Renal pelvis (tissue), 4 donors: ENCODE results near the gene PRELP. TPM values are rescaled to one million over a fixed set of nuclear protein-coding genes. Genes with fewer than 3 reads are reported as not detected.

ENCODE experiments used
- DNase-seq: peaks from one replicate; pipeline ENCODE4 v3.0.0-alpha.2; 2013
- polyA plus RNA-seq, 3 donors: library from polyadenylated mRNA; unstranded; fragments of 120-200 nt; gene quantifications; one replicate each; pipeline ENCODE4 v1.2.1, GENCODE V29; 2013; ENCODE audit not compliant: insufficient read length in 3 of 3

The PRELP gene
- polyA plus RNA-seq, 3 donors: 2.8 to 3.9 (median 3.4) TPM

DNA sequence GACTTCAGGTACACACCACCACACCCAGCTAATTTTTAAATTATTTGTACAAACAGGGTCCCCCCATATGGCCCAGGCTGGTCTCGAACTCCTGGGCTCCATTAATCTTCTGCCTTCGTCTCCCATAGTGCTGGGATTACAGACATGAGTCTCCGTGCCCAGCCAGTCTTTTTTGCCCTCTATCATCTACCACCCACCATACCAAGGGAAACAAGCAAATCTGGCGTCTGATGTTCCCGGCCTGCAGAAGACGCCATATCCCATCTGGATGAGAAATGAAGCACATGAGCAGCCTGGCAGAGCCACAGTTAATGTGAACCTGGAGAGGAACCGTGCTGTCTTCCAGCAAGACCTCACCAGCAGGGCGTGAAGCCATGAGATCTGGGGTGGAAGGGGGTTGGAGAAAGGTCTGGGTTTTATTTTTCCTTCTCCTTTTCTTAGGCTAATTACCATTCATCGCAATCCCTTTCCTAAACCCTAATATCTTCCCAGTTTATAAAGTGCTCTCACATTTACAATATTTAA is 1.8 kb upstream of the PRELP start:
- DNase-seq: no peak

DNA sequence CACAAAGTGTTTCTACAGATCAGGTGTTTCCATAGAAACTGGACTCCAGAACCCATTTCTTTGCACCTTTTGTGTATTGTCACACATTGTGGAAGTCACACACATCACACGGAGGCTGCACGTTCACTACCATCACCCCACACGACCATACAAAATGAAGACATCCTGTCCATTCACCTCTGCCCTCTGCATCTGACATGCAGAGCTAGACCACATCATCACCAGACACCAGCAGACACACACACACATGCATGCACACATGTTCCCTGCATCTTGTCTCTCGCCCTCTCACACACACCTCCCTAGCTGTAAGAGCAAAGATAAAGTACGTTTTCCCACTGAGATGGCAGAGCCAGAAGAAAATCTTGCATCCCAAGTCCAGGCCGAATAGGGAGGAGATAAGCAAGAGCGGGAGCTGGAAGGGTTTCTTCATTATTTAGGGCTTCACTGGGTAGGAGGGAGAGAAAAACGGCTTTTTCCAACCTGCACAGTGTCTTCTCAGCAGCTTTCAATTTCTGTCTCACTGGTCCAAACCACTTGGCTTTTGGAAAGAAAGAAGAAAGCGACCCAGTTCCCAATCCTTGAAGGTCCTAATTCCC is 709 bp downstream of the PRELP start:
- no peak for DNase-seq

DNA sequence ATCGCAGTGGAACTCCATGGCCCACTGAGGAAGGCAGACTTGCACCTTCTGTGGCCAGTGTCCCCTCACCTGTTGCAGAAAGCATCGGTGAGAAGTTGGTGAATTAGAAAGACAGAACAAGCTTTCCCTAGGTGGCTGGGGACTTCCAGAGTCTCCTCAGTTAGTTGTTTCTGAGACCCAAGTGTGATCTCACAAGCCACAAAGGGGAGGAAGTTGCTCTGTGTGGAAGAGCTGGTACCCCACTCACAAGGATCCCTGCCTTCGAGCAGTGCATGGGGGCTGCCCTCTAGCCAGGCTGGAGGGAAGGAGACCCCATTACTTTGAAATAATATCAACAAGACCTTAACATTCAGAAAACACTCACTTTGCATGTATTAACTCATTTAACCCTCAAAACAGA is 2.1 kb downstream of the PRELP start:
- no peak for DNase-seq

DNA sequence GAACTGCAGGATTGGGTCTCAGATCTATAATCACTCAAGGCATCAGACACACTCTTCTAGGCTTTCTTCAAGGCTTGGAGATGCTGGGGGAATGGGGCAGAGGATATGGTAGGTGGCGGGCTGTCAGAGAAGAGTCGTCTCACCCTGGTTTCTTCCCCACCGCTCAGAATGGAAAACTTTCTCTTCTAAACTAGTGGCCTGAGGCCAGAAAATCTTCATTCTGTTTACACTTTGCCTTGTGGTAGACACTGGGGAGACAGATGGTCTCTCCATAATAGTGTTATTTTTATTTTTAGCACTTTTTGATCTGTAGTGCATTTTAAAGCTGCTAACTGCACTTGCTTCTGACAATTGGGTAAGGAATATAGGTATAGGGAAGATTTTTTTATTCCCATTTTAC is 2.6 kb downstream of the PRELP start:
- DNase-seq: no peak

DNA sequence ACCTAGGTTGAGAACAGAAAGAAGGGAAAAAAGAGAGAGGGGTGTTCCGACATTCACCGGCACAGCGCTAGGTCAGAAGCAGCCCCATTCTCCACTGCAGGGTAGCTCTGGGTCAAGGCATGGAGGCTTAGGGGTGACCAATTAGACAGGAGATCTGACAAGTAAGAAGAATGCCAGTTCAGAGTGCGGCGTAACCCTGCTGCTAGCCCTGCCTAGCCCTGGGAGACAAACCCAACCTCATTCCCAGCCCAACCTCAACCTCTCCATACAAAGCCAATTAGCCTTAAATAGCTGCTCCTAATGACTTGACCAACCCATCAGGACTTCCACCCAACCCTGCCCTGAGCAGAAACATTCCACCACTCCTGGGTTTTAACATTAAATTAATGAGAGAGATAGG is 3.4 kb downstream of the PRELP start:
- no peak for DNase-seq

DNA sequence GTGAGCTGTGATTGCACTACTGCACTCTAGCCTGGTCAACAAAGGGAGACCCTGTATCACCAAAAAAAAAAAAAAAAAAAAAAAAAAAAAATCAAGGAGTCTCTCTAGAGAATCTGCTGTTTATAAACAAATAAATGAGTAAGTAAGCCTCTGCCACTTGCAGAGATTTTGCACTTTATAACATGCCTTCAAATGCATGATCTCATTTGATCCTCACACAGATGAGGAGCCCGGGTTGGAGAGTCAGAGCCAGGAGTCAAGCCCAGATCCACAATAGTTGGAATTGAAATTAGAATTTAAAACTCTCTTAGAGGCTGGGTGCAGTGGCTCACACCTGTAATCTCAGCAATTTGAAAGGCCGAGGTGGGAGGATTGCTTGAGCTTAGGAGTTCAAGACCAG is 4.0 kb downstream of the PRELP start:
- DNase-seq: no peak

DNA sequence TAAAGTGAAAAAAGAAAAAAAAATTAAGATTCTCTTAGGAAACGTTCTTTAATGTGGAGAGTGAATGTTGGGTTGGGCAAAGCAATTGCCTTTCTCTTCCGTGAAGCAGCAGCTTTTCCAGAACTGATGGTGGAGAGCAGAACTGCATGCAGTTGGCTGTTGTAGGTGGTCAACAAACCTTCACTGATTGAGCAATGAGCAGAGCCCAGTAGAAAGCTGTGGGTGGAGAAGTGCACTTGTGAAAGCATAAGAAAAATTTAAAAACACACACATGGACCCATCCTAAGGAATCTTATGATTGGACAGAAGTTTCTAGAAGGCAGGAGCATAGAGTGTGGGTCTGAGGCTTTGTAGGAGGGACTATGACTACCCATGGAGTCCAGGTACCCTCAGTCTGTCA is 4.5 kb downstream of the PRELP start:
- DNase-seq: no peak

DNA sequence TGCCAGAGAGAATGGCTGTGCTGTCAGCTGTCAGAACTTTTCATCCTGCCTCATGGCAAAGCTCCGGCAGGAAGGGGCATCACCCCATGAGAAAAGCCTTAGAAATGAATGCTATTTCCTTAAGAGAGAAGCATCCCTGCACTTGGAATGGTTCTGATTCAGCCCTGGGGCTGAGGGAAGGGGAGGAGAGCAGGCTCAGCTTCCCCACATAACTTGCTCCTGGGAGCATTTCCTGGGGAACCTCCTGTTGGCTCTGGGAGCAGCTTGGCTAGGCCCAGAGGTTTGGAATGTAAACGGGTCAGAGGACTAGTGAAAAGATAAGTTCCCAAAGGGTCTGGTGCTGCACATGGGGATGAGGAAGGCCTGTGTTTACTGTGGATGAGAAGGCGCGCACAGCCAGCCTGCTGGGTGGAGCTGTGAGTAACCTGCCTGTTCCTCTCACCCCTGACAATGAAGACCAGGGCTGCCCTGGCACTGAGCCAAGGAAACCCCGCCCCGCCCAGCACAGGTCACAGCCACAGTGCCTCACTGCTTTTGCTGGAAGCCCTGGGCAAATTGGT is 5.0 kb downstream of the PRELP start:
- no peak for DNase-seq

DNA sequence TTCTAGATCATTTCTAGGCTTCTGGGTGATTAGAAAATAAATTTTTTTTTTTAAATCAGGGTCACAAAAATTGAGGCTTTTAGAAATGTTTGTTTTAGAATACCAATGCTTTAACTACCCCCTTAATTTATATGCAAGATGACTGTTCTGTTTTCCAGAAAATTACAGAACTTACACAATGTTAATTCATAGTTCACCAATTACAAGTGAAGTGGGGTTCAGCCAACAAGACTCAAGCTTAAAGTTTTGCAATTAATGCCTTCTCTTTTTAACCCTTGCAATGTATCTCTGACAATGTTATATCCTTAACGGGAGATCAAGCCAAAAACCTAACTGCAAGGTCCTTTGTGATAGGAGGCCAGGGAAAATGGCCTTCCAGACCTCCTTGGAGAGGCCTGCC is 5.6 kb downstream of the PRELP start:
- no peak for DNase-seq

DNA sequence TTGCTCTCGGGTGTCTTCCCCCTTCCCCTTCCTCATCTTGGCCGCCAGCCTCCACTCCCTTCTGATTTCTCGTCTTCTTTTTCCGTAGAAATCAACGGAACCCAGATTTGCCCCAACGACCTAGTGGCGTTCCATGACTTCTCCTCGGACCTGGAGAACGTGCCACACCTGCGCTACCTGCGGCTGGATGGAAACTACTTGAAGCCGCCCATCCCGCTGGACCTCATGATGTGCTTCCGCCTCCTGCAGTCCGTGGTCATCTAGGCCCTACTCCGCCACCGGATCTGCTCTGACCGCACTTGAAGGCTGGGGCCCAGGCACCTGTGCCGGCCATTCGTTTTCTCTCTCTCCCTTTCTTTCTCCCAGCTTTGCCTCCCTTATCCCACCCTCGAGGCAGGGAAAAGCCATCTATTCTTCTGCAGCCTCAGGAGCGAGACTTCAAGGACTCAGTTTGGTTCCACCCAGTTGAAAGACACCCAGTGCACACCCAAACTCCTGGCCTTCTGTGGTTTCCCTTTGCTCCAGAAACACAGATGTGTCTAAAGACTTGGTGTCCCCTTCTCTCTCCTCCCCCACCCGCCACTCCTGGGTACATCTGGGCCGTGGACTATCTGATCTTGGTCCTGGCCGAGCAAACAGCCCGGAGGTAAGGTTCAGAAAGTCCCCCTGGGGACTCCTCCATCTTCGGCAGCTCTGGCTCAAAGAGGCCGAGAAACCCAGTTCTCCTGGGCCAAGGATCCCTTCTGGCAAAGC is 11.2 kb downstream of the PRELP start:
- no peak for DNase-seq

DNA sequence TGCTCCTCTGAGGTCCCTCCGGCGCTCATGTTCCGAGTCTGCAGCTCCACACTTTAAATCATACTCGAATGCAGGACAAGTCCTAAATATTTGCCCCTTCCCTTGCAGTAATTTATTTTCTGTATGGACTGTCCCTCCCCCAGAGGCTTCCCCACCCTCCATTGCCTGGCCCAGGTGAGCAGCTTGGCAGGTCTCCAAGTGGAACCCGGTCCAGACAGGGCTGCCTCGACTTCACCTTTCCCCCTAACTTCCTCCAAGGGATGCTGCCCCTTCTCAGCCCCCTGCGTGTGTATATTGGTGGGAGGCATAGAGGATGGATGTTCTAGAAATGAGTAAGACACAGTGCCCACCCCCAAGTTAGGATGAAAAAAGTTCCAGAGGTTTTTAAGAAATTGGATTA is 12.9 kb downstream of the PRELP start:
- no peak for DNase-seq

DNA sequence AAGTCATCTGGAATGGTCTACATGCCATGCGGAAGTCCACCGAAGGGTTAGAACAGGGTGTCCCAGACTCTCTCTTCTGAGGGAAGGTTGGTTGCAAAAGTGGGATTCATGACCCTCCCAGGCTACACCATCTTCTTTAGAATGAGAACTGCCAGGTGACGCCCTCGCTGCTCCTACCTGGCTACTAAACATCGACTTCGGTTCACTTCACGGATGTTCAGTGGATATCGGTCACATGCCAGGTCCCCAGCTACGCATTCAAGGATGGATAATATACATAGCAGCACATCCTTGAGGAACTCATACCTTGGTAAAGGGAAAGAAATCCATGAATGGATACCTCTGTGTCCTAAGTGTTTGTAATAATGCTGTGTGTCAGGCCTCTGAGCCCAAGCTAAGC is 15.0 kb downstream of the PRELP start:
- DNase-seq: no peak

DNA sequence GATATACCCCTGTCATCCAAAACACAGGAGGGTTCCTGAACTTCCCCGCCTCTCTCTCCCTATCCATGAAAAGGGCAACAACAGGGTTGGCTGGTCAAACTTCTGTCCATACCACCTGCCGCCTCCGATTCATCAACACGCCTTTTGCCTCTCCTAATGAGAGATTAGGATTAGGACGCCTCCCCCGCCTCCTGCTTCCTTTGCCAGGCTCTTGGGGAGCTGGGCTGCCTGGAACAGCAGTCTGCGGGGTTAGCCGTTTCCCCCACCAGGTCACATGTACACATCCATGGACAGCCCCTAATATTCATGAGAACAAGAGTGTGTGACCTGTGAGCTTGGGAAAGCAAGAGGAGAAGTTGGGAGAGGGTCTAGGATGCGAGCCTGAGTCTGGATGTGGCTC is 16.1 kb downstream of the PRELP start:
- no peak for DNase-seq

DNA sequence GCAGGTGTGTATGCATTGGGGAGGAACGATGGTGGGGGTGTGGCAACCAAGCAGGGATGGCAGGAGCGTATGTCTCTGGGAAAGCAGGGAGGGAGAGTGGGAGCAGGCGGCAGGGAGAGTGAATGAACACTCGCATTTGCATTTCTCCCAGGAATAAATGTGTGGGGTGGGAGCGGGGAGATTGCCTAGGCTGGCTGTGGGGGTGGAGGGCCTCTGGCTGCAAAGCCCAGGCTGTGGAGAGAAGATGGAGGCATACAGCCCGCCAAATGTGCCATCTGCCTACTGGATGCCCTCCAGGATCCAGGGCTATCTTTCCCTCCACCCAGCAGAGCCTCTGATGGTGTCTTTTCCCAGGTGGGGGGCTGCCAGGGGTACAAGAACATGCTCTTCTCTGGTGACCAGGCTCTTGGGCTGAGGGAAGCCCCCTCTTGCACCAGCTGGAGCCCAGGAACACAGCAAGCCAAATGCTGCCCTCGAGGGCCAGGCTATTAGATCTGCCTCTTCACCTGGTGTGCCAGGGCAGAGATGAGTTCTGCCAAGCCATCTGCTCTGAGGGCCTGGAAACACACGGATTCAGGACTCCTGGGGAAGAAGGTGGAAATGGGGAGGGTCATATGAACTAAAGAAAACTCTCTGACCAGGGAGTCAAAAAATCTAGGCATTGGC is 16.6 kb downstream of the PRELP start:
- no peak for DNase-seq

DNA sequence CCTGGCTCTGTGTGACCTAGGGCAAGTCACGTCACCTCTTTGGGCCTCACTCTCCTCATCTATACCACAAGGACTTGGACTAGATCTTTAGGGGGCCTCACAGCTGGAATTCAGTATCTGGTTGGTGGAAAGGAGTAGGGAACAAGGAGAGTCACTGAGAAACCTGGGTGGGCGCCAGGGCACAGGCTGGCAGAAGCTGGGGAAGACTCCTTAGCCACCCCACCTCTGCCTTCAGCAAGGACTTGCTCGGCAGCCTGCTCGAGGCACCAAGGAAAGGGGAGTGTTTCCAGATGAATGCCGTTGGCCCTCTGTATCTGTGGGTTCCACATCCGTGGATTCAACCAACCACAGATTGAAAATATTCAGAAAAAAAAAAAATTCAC is 17.1 kb downstream of the PRELP start:
- DNase-seq: no peak

DNA sequence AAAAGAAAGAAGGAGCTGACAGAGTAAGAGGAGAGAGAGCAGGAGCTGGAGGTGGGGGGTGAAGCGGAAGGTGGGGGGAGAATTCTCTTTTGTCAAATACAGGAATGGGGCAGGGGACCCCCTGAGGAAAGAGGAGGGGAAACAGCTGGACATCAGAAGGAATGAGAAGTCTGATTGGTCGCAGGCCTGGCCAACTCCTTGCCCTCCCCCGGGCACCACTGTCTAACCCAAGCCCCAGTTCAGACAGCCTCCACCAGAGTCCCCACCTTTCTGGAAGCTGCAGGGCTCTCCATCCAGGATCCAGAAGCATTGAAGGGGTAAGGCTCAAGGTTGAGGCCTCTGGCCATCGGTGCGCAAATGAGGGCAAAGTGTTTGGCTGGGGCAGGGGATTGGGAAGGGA is 18.3 kb downstream of the PRELP start, which contains the start of gene OPTC:
TSS of gene OPTC (plus strand) at position 253 of the 400 bp plus-strand sequence. CDS start 1,853 bp downstream, outside the sequence.
- DNase-seq: no peak

DNA sequence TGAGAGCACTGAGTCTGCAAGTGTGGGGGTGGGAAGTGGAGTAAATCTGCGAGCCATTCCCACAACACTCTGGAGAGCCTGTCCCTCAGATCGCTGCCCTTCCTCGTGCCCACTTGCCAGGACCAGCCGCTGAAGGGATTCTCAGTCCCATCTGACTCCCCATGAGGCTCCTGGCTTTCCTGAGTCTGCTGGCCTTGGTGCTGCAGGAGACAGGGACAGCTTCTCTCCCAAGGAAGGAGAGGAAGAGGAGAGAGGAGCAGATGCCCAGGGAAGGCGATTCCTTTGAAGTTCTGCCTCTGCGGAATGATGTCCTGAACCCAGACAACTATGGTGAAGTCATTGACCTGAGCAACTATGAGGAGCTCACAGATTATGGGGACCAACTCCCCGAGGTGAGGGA is 20.2 kb downstream of the PRELP start:
- no peak for DNase-seq

DNA sequence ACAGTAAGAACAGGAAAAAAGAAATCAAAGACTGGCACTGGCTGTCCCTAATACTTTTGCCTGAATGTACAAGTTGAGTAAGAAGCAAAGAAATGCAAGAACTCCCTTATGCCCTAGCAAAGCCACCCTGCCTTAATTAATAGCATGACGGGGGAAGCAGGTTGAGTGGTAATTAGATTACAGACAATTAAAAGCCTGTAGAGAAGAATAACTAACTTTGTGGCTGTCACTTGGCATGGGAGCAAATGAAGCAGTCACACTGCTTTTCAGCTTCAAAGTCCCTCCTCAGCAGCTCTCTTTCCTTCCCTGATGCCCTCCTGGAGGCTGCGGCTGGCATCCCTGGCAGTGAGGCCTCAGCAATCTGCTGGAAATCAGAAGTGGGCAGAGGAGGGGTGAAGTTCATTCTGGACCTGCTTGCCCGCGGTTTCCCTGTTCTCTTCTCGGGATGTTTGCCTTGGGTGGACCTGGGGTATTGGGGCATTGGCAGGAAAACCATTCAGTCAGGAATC is 21.7 kb downstream of the PRELP start:
- DNase-seq: no peak

DNA sequence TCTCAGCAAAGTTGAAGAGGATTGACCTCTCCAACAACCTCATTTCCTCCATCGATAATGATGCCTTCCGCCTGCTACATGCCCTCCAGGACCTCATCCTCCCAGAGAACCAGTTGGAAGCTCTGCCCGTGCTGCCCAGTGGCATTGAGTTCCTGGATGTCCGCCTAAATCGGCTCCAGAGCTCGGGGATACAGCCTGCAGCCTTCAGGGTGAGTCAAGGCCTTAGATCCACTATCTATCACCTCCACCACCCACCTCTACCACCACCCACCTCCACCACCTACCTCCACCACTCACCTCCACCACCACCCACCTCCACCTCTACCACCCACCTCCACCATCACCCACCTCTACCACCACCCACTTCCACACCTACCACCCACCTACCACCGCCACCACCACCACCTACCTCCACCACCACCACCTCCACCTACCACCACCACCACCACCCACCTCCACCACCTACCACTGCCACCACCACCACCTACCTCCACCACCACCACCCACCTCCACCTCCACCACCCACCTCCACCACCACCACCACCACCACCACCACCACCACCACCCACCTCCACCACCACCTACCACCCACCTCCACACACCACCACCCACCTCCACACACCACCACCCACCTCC is 24.2 kb downstream of the PRELP start:
- DNase-seq: no peak

DNA sequence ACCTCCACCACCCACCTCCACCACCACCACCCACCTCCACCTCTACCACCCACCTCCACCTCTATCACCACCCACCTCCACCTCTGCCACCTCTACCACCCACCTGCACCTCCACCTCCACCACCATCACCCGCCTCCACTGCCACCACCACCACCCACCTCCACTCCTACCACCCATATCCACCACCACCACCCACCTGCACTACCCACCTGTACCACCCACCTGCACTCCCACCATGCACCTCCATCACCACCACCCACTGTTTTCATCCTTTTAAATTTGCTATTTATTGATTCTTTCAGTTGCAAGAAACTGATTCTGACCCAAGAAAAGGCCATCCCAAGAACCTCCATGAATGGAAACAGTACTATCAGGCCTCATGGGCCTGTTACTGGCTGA is 24.7 kb downstream of the PRELP start:
- no peak for DNase-seq

DNA sequence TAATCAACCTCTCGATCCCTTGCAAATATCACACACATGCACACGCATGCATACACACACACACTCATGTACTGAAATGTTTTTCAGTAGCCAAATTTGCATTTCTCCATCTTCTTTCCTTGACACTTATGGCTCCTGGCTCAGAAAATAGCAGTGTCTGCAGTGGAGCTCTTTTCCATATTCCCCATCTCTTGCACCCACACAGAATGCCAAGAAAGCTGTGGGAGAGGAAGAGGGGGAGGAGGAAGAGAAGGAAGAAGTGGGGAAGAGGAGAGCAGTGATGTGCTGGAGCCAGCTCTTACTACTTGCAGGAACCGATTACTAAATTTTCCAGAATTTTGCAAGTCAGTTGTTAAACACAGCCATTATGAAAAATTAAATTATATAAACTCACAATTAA is 28.2 kb downstream of the PRELP start:
- DNase-seq: no peak
